Stimulated activated CD4-positive, alpha-beta T cell treated with anti-CD3 and anti-CD28 coated beads, TNF-alpha, amount 100 ng/mL, for 4 hours (primary cell): ENCODE data around the gene NATD1.

Experiments
- DNase-seq, 3 experiments: peaks; one replicate each; pipeline ENCODE4 v3.0.0-alpha.2; 2020; ENCODE audit warnings: low read depth in 3 of 3

NATD1 gene

DNA sequence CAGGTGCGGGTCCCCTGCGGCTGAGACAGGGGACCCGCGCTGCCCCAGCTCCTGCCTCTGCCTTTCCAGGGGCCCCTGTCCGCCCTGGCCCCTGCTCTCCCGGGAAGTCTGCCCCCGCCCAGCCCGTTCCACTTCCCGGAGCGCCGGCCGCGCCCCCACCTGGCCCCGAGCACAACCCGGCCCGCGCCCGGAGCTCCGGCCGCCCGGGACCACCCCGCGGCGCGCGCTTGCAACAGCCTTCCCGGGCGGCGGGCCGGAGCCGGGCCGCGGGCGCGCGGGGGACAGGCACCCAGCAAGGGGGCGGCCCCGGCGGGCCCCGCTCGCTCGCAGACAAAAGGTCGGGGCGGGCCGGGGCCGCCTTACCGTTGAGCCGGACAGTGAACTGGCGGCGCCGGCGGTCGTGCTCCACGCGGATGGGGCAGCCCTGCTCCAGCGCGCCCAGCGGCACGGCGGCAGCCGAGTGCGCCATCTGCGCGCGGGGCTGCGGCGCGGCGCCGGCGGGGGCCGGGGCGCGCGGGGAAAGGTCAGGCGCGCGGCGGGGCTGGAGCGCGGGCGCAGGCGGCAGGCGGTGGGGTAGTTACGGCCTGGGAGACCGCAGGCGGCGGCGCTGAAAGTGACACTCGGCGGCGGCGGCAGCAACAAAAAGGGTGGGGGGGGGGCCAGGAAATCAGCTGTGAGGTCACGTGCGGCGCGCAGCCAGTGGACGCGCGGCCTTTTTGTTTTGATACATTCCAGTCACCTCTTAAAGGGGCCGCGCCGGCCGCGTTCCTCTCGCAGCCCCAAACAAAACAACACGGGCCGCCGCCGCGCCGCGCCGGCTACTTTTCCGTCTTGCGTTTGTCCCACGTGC, at the start of gene NATD1:
Gene NATD1, minus strand, starts transcription at position 615 of the 850 bp plus-strand sequence. Its CDS starts 146 bp downstream, at position 469.
- peak; percentile 42 to 53 (median 45) for DNase-seq

- DNase-seq = no peak
Observed at GRCh38 chr17:21301593-21302550, 48.7 kb upstream of the NATD1 start.

- DNase-seq = no peak
Observed at GRCh38 chr17:21300601-21301571, 47.7 kb upstream of the NATD1 start.

DNA sequence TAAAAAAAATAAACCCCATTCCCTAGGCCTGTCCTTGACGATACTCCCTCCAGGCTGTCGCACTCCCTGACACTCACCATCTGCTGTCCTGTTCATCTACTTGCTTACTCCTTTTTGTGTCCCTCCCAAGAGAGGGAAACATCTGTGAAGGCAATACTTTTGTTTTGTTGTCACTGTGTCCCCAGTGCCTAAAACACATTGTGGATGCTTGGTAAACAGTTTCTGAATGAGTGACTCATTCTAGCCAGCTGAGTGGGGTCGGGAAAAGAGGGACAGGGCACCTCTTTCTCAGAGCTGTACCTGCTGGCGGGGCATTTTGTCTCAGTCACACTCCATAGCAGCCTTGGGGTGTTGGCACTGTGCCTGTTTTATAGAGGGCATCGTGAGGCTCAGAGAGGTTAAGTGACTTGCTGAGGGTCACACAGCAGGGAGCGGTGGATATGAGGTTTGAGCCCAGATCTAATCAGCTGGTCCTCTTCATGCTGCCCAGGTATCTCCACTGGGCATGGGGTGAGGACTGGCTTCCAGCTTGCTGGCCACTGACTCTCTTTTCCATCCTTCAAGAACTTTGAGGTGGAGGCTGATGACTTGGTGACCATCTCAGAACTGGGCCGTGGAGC, 46.9 kb upstream of the NATD1 start:
- DNase-seq = no peak

GRCh38 chr17:21298983-21299519, 45.8 kb upstream of the NATD1 start:
- no peak for DNase-seq

GRCh38 chr17:21298056-21298982, 45.1 kb upstream of the NATD1 start:
- no peak for DNase-seq

GRCh38 chr17:21297597-21297996, 44.4 kb upstream of the NATD1 start:
- DNase-seq = no peak

GRCh38 chr17:21297026-21297520, 43.9 kb upstream of the NATD1 start:
- DNase-seq = no peak

DNA sequence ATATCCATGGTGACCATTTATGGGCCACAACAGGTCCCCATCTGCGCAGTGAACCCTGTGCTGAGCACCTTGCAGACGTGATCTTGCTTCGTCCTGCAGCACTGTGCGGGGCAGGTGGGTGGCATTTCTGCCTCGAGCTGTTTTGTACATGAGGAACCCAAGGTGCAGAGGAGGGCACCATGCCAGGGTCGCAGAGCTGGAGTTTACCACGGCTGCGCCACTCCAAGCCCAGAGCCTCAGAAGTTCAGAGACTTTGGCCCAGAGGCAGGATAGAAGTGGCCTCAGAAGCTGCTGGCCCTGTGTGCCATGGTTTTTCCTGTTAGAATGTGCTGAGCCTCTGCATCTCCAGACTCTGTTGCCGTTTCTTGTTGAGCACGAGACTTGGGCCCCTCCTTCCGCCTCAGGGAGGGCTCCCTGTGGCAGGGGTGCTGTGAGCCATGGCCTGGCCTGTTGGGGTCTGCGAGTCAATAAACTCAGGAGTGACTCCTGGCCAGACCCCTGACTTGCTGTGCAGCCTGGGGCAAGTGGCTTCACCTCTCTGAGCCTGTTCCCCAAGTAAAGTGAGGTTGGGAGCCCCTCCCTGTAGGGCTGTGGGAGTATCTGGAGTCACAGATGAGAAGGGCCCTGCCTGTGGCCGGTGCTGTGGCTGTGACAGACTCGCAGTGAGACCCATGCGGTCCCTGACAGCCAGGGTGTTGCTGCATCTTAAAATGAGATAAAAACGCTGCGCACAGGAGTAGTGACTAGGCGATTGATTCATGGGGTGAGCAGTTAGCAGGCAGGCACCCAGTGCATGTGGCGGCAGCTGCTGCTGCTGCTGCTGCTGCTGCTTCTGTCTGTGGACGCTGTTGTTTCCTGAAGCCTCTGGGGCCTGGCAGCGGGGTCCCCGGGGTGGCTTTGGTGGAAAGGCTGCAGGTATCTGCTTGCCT, 43.2 kb upstream of the NATD1 start:
- no peak for DNase-seq

GRCh38 chr17:21295036-21295952, 42.1 kb upstream of the NATD1 start:
- no peak for DNase-seq

GRCh38 chr17:21294321-21295035, 41.3 kb upstream of the NATD1 start:
- DNase-seq = no peak

GRCh38 chr17:21293831-21294210, 40.6 kb upstream of the NATD1 start:
- no peak for DNase-seq

GRCh38 chr17:21292867-21293830, 39.9 kb upstream of the NATD1 start:
- no peak for DNase-seq

GRCh38 chr17:21291862-21292261, 38.7 kb upstream of the NATD1 start:
- DNase-seq = no peak

GRCh38 chr17:21291357-21291756, 38.1 kb upstream of the NATD1 start:
- no peak for DNase-seq
